Stimulated activated CD8-positive, alpha-beta memory T cell treated with anti-CD3 and anti-CD28 coated beads, Interleukin-2, amount 100 ng/mL, for 48 hours (primary cell): ENCODE measurements around the gene BLCAP.

Source experiments
- DNase-seq, 2 donors: peaks; one replicate each; pipeline ENCODE4 v3.0.0-alpha.2; 2020; ENCODE audit warnings: low read depth in 2 of 2

Gene BLCAP

DNA sequence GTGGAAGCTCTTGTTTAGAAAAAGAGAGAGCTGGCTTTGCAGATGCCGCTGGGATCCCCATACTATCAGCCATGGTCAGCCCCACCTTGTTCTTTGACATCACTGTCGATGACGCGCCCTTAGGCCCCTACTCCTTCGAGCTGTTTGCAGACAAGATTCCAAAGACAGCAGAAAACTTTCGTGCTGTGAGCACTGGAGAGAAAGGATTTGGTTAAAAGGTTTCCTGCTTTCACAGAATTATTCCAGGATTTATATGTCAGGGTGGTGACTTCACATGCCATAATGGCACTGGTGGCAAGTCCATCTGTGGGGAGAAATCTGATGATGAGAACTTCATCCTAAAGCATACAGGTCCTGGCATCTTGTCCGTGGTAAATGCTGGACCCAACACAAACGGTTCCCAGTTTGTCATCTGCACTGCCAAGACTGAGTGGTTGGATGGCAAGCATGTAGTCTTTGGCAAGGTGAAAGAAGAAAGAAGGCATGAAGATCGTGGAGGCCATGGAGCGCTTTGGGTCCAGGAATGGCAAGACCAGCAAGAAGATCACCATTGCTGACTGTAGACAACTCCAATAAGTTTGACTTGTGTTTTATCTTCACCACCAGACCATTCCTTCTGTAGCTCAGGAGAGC, 2.4 kb upstream of the BLCAP start:
- no peak for DNase-seq

GRCh38 chr20:37529214-37529967, 1.7 kb upstream of the BLCAP start:
- DNase-seq = no peak

GRCh38 chr20:37528446-37529213, 954 bp upstream of the BLCAP start:
- DNase-seq = no peak

DNA sequence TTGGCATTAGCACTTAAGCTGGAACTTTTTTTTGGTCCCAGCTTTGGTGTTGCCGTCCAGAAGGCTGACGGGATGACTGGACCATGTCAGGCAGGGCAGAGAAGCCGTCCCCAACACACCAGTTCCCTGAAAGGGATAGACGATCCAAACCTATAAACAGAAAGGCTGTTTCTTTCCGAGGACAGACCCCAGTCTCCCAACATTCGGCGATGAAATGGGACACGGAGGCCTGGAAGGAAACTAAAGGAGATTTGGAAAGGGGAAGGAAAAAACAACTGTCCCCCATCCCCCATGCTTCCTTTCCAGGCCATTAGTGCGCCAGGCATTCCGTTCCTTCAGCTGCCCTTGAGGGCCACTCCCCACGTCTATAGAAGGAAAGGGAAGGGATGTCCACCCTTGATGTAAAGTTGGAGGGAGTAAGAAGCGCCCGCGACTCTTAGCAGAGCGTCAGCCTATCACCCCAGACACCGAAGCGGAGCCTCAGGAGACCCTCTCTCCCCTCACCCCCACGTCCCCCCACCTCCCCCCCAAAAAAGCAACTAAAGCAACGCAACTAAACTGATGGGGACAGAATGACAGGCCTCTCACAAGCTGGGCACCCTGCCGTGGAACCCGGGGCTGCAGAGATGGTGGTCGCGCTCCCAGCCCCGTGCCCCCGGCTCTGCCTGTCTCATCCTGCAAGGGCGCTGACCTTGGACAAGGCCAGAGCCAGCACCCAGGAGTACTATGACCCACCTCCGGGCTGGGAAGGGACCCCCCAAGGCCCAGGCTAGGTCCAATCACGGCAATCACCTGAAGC, 638 bp downstream of the BLCAP start:
- DNase-seq = no peak

DNA sequence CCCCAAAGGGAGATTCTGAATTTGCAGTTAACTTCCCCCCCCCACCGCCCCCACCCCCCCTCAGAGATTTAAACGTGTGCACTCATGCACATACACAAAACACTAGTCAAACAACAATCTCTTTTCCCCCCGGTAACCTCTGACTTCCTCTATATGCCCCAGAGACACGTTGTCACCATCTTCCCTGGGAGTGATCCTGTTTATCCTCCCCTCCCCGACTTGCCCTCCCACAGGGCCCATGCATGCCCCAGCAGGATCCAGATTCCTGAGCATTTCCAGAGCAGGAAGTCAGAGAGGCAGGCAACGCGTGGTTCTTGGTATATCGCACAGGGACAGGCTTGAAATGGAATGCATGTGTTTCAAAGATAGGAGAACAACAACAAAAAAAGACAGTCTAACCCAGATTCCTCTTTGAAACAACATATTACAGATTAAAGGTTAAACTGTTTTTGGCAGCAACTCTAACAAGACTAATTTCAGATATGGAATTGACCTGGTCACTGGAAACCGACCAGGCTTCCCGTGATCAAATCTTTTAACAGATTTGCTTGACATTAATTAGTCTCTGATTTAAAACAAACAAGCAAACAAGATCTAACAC, 1.3 kb downstream of the BLCAP start:
- no peak for DNase-seq

- no peak for DNase-seq
Observed at GRCh38 chr20:37525810-37526209, 1.9 kb downstream of the BLCAP start.

DNA sequence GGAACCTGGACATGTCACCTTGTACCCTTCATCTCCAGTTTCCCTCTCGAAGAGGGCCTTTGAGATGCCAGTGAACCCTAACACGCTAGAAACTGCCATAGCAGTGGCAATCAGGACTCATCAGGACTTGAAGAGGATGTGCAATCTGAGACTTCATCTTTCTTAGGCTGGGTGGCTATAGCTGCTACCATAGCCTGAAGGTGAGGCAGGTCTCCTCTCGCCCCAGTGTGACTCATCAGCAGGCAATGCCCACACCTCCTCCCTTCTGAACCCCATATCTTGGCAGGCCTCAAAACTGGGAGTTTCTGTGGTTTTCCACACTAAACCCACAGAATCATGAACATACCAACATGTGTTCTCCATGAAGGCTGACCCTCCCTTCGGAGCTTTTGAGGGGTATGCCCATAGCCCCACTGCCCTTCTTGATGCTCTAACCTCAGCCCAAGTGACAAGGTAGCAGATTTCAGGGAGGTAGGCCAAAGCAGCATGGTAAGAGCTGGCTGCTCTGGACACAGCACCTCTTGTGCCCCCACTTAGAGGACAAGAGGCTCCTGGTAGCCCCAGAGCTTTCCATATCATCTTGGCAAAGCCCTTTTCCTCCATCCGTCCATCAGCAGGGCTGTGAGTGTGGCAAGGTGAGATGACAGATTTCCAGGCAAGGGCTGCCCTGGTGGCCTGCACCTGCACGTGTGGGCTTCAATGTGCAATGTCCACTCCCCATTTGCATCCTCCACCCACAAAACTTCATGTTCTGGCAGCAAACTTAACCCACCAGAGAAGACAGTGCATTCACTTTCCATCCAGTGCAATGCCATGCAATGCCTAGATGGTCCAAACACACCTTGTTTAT, 2.6 kb downstream of the BLCAP start:
- no peak for DNase-seq

DNA sequence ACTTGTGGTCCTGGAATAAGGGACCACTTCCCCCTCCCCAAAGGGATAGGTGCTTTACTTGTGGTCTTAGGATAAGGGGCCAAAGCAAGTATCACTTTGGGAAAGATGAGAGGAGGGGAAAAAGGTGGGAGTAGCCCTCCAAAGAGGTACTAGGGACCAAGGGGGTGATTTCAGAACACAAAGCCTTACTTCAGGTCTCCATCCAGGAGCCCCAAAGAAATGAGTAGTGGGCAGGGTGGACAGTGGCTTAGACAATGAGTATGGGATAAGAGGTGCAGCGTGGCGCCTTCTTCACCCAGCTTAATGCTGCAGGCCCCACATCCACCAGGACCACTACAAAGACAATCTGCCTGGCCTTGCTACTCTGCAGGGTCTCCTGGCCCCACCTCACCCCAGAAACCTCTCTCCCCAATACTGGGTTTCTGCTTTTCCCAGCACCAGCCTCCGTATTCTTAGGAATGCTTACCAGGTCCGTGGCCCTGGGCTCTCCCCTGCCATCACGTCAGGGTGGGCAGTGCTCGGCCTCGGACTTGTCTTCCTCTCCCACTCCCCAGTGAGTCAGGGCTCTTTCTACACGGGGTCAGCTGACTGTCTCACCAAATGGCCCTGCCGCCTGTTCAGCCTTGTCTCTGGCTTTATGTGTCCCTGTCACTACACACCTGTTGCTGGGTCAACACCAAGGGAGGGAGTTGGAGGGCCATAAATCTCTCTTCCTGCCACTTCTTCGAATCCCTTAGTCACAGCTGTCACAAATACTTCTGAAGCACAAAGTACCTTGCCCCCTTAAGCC, 3.6 kb downstream of the BLCAP start:
- DNase-seq = no peak

DNA sequence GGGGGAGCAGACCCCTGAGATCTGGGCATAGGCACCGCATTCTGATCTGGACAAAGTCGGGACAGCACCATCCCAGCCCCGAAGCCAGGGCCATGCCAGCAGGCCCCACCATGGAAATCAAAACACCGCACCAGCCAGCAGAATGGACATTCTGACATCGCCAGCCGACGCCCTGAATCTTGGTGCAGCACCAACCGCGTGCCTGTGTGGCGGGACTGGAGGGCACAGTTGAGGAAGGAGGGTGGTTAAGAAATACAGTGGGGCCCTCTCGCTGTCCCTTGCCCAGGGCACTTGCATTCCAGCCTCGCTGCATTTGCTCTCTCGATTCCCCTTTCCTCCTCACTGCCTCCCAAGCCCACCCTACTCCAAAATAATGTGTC, 4.7 kb downstream of the BLCAP start:
- DNase-seq = no peak

DNA sequence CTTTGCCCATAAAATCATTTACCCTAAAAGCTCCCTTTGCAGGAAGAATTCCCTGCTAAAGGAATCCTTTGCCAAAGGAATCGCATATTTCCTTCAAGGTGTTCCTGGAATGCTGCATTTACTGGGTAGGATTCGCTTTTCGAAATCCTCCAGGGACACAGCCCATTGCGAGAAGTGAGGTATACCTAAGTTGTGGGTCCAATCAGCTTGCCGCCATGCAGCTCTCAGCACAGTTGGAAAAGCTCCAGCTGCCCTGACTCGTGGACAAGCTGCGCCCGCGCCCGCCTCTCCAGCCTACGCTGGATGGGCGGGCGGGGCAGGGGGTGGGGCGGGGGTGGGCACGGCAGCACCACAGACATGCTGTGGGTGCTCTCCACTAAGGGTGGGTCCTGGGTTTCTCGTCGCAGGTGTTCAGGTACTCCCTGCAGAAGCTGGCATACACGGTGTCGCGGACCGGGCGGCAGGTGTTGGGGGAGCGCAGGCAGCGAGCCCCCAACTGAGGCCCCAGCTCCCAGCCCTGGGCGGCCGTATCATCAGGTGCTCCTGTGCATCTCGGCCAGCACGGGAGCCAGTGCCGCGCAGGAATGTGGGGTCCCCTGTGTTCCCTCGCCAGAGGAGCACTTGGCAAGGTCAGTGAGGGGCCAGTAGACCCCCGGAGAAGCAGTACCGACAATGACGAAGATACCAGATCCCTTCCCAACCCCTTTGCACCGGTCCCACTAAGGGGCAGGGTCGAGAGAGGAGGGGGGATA, 5.2 kb downstream of the BLCAP start:
- DNase-seq = no peak

- DNase-seq = no peak
Observed at GRCh38 chr20:37521061-37521771, 6.5 kb downstream of the BLCAP start, which contains the start of gene NNAT. Gene NNAT, plus strand, starts transcription at chr20:37521250. Its CDS starts 82 bp downstream, at chr20:37521332.

DNA sequence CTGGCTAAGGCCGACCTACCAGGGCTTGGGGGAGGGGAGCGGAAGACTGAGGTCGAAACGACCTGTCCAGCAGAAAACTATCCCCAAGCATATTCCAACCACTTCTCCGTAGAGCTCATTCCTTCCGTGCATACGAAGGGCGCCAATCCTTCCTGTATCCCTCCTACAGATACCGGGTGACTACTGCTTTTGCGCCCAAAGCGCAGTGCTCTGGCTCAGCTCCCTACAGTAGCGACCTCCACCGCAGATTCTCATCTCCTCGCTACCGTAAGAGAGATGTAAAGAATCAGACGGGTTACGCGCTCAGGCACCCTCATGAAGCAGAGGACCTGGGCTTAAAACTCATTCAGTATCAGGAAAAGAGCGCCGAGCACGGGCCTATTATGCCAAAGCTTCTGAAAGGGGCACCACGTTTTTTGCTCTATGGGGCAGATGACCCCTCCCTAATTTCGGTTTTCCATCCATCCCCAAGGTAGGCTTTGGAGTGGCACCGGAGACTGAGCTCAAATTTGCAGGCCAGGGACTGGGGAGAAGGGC, 7.2 kb downstream of the BLCAP start:
- DNase-seq = no peak

GRCh38 chr20:37519508-37520418, 7.9 kb downstream of the BLCAP start:
- no peak for DNase-seq

DNA sequence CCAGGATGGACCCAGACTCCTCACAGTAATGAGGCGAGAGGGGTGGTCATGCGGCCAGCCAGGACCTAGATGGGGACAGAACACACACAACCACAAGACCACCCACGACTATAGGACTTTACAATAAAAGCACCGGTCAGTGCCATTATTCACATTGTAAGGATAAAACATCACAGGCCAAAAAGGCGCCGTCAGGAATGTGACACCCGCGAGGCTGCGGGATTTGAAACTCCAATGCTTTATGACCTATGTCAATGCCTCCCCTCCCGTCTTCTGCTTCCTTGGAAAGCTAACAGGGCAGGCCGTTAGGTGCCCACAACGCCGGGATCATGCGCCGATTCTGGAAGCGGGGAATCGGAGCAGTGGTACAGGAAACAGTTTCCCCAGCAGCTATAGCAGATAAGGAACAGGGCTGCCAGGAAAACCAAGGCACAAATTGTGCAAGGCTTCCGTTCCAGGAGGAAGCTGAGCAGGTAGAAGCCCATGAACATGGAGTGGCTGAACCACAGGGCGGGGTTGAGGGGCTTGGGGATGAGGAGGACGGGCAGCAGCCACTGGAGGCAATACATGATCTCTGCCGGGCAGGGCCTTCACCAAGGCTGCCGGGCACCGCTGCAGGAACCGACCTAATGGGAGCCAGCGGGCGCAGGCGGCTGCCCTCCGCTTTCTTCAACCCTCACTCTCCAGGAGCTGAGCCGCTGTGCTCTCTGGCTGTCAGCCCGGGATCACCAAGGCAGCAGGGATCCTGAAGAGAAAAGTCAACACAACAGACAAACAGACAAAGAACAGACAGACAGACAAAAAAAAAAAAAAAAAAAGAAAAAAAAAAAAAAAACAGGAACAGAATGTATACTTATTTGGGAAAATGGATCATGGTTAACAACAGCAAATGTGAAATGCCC, 8.8 kb downstream of the BLCAP start:
- DNase-seq = no peak

GRCh38 chr20:37518059-37518458, 9.6 kb downstream of the BLCAP start:
- DNase-seq = no peak
